ENCODE data around the gene CCT5.
"Not testable (repeated sequence)": the region's sequence is repeated elsewhere in the genome, so short reads cannot be mapped to it uniquely, and the experiment has no call there.

The CCT5 gene

DNA sequence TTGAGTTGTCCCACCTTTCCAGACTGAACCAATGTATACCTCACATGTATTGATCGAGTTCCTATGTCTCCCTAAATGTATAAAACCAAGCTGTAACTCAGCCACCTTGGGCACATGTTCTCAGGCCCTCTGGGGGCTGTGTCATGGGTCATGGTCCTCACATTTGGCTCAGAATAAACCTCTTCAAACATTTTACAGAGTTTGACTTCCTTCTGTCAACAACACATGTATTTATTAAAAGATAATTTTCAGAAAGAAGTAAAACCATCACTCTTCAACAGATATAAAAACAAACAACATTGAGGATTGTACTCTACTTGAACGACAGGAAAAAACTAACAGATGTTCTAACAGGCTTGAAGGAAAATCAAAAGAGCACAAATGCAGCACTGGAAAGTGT lies 53.1 kb downstream of the CCT5 start:
- DNase-seq = no peak

DNA sequence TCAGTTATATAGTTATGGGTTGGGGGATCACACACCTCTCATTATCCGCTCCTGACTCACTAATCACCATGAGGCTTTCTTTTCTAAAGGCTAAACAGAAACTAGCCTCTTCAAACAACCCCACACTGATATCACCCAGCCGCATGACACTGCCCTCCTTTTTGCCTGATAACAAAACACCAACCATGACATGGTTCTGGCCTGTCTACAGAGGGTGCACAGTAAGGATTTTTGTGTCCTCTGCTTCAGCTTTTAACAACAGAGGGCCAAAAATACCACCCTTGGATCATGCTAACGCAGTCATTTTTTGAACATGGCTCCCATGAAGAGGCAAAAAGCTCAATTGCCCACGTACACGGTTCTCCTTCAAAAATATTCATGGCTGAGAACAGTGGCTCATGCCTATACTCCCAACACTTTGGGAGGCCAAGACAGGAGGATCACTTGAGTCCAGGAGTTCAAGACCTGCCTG lies 53.7 kb downstream of the CCT5 start:
- DNase-seq = no peak

- no peak for DNase-seq
These were observed 54.9 kb downstream of the CCT5 start for GRCh38 chr5:10304932-10305331.

DNA sequence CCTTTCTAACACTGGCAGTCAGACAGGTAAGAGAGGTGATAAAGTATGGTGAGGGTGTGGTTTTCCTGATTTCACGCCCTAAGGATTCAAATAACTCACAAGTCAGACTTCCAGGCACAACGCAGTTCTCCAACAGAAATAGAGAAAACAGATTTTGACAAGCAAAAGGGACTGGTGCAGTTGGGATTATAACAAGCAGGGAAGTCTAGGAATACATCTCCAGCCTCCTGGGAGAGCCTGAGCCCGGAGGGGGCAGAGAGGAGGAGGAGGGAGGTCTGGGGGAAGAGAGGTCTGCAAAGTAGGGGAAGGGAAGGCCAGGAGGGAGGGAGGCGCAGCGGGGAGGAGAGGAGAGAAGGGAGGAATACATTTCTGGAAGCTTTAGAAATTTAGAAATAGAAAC lies 56.0 kb downstream of the CCT5 start:
- no peak for DNase-seq

DNA sequence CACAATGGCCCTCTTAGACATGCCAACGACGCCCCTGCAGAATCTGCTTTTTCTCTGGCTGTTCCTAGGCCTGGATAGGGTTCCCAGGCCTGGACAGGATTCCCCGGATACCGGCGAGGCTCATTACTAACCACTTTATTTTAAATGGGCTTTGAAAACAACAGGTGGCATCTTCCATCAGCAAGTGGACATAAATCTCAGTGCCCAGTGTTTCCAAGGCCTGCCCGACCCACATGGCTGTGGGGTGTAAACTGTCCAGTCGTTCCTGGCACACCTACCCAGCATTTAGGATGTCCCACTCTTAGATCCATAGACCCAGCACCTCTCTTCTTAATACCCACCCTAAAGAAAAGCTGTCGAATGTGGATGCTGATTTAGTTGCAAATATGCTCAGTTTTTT lies 56.7 kb downstream of the CCT5 start:
- DNase-seq = no peak

GRCh38 chr5:10307206-10308148 lies 57.4 kb downstream of the CCT5 start, which contains the start of gene CMBL:
Gene CMBL, minus strand, starts transcription at chr5:10307902. Its CDS starts 17,140 bp downstream, at chr5:10290762.
- DNase-seq = no peak

- DNase-seq = no peak
These were observed 58.8 kb downstream of the CCT5 start for GRCh38 chr5:10308844-10309243.

GRCh38 chr5:10310066-10310779 lies 60.1 kb downstream of the CCT5 start:
- DNase-seq = no peak

GRCh38 chr5:10310835-10311570 lies 60.9 kb downstream of the CCT5 start:
- not testable (repeated sequence) for DNase-seq

GRCh38 chr5:10311595-10312425 lies 61.7 kb downstream of the CCT5 start:
- no peak for DNase-seq

- DNase-seq = no peak
These were observed 65.1 kb downstream of the CCT5 start for GRCh38 chr5:10315201-10315600.
